CD14-positive monocyte (primary cell): Measurements from ENCODE around the gene ANTXR2. TPM values are rescaled to one million over a fixed set of nuclear protein-coding genes. Genes with fewer than 3 reads are reported as not detected.
A peak's percentile ranks its signal among the peaks of the same experiment; 100 is the strongest.

Experiments used
- DNase-seq, 3 donors: peaks; one replicate each; pipeline ENCODE4 v3.0.0-alpha.2; 2011 to 2022
- H2AFZ ChIP-seq: 2 replicates; pipeline ENCODE4 v1.6.0; 2012; ENCODE audit warnings: mild to moderate bottlenecking, low read depth, low read length, inconsistent platforms; ENCODE audit not compliant: insufficient read depth, poor library complexity, severe bottlenecking
- H3K27ac ChIP-seq, 2 donors: 1 replicate in 1 of 2; 2 replicates in 1 of 2; pipeline ENCODE4 v1.5.1; 2012 to 2013; ENCODE audit warnings: low read length in 2 of 2, control low read depth in 1 of 2, inconsistent platforms in 1 of 2, low read depth in 1 of 2, mild to moderate bottlenecking in 1 of 2
- H3K27me3 ChIP-seq, 2 donors: one replicate each; pipeline versions ENCODE4 v1.6.0 to v1.6.1; 2011 to 2013; ENCODE audit warnings: low read length in 2 of 2; ENCODE audit not compliant: control insufficient read depth in 2 of 2, insufficient read depth in 2 of 2
- H3K36me3 ChIP-seq, 2 donors: replicated peaks in 1 of 2; 1 replicate in 1 of 2; 2 replicates in 1 of 2; pipeline versions ENCODE4 v1.5.1 to v1.6.1; 2012 to 2013; ENCODE audit warnings: low read length in 2 of 2, control low read depth in 1 of 2, inconsistent platforms in 1 of 2, mild to moderate bottlenecking in 1 of 2; ENCODE audit not compliant: insufficient read depth in 2 of 2, control insufficient read depth in 1 of 2
- H3K4me1 ChIP-seq, 2 donors: 1 replicate in 1 of 2; 2 replicates in 1 of 2; pipeline versions ENCODE4 v1.5.1 to v1.6.1; 2012 to 2013; ENCODE audit warnings: low read length in 2 of 2, control low read depth in 1 of 2, inconsistent platforms in 1 of 2, mild to moderate bottlenecking in 1 of 2, moderate library complexity in 1 of 2; ENCODE audit not compliant: insufficient read depth in 2 of 2, control insufficient read depth in 1 of 2
- H3K4me2 ChIP-seq: replicated peaks from 2 replicates; pipeline ENCODE3; 2012; ENCODE audit warnings: low read length, moderate library complexity, mild to moderate bottlenecking; ENCODE audit not compliant: poor library complexity, severe bottlenecking; ENCODE audit errors: extremely low read depth
- H3K4me3 ChIP-seq, 3 experiments: fragments of 200-600 bp in 1 of 3; sonication (generic) in 1 of 3; replicated peaks in 1 of 3; 1 replicate in 2 of 3; 2 replicates in 1 of 3; pipeline ENCODE4 v1.5.1; 2011 to 2013; ENCODE audit warnings: low read length in 3 of 3, mild to moderate bottlenecking in 3 of 3, control low read depth in 2 of 3, low read depth in 2 of 3, inconsistent platforms in 1 of 3, moderate library complexity in 1 of 3
- H3K79me2 ChIP-seq: 2 replicates; pipeline ENCODE4 v1.6.0; 2012; ENCODE audit warnings: mild to moderate bottlenecking, control low read depth, inconsistent platforms, low read length, moderate library complexity; ENCODE audit not compliant: insufficient read depth
- H3K9ac ChIP-seq: 2 replicates; pipeline ENCODE4 v1.6.0; 2017; ENCODE audit warnings: low read length, mild to moderate bottlenecking; ENCODE audit not compliant: insufficient read depth, poor library complexity, severe bottlenecking
- H3K9me3 ChIP-seq, 2 donors: replicated peaks in 1 of 2; 1 replicate in 1 of 2; 2 replicates in 1 of 2; pipeline versions ENCODE4 v1.5.1 to v1.6.1; 2012 to 2013; ENCODE audit warnings: low read length in 2 of 2, control low read depth in 1 of 2; ENCODE audit not compliant: control insufficient read depth in 1 of 2, insufficient read depth in 1 of 2
- H4K20me1 ChIP-seq: 2 replicates; pipeline ENCODE4 v1.6.0; 2012; ENCODE audit warnings: mild to moderate bottlenecking, low read length, control low read depth, moderate library complexity; ENCODE audit not compliant: insufficient read depth
- H3K27ac Mint-ChIP-seq, 7 donors: one replicate each; pipeline ENCODE4 v1.8.0; 2020; ENCODE audit warnings: mild to moderate bottlenecking in 7 of 7, mixed read lengths in 7 of 7, moderate library complexity in 6 of 7, inconsistent platforms in 2 of 7
- H3K27me3 Mint-ChIP-seq, 3 donors: one replicate each; pipeline ENCODE4 v1.8.0; 2021 to 2022; ENCODE audit warnings: low read depth in 3 of 3, mild to moderate bottlenecking in 3 of 3, mixed read lengths in 3 of 3, moderate library complexity in 3 of 3, inconsistent platforms in 1 of 3
- H3K36me3 Mint-ChIP-seq, 2 donors: one replicate each; pipeline ENCODE4 v1.8.0; 2020; ENCODE audit warnings: mixed read lengths in 2 of 2, inconsistent platforms in 1 of 2, mild to moderate bottlenecking in 1 of 2
- H3K4me1 Mint-ChIP-seq: one replicate; pipeline ENCODE4 v1.8.0; 2020; ENCODE audit warnings: mild to moderate bottlenecking, mixed read lengths
- H3K4me3 Mint-ChIP-seq, 2 donors: one replicate each; pipeline ENCODE4 v1.8.0; 2020; ENCODE audit warnings: mild to moderate bottlenecking in 2 of 2, mixed read lengths in 2 of 2, moderate library complexity in 1 of 2
- H3K9me3 Mint-ChIP-seq, 7 donors: one replicate each; pipeline ENCODE4 v1.8.0; 2020 to 2022; ENCODE audit warnings: mixed read lengths in 7 of 7, mild to moderate bottlenecking in 6 of 7, moderate library complexity in 6 of 7, inconsistent platforms in 2 of 7
- CTCF ChIP-seq: fragments of 200-600 bp; IDR thresholded peaks from one replicate; pipeline ENCODE4 v1.8.0; 2022; ENCODE audit warnings: antibody characterized with exemption, mild to moderate bottlenecking
- WGBS: methylation state at CpG from one replicate; pipeline ENCODE4 v1.1.5; 2013; ENCODE audit warnings: missing lambda C conversion rate; ENCODE audit not compliant: insufficient coverage; 5-methylcytosine and 5-hydroxymethylcytosine counted together
- intact Hi-C, 2 donors: fragments of 100-400 bp; cut with micrococcal nuclease; formaldehyde crosslinking; loops; one replicate each; pipeline versions ENCODE4 v1.15.0 to v1.15.1; 2023
- polyA plus RNA-seq, 3 donors: library from polyadenylated mRNA; depleted of rRNA in 1 of 3; unstranded in 2 of 3; stranded (reverse) in 1 of 3; fragments of 300-500 nt in 2 of 3; fragments of >200 nt in 1 of 3; fragmentation: Illumina TruSeq in 2 of 3; gene quantifications; 1 replicate in 2 of 3; 2 replicates in 1 of 3; pipeline ENCODE4 v1.2.3, GENCODE V29; 2012 to 2021

Gene ANTXR2
- polyA plus RNA-seq, 3 donors: 15.4 to 69.6 (median 59.2) TPM

GRCh38 chr4:79987401-79987800 is 85.6 kb downstream of the ANTXR2 start:
- intact Hi-C loops: no loop called here
- peaks cover 65% of the 10 kb centered on the region for H3K79me2 ChIP-seq
- no peaks in the 10 kb centered on the region for H3K27me3 Mint-ChIP-seq
- peaks cover 20 to 41% of the 10 kb centered on the region in 2 donors for H3K36me3 ChIP-seq
- H2AFZ ChIP-seq: no peak overlapping the region
- H3K27ac ChIP-seq: peak overlapping the region in 1 of 2 donors; percentile 43
- peaks cover 22% of the 10 kb centered on the region for H3K4me1 Mint-ChIP-seq
- no peak overlapping the region for H3K4me3 Mint-ChIP-seq
- no peak for TF ChIP-seq CTCF
- peaks cover 40 to 65% of the 10 kb centered on the region in 2 donors for H3K36me3 Mint-ChIP-seq
- no peak for DNase-seq
- peaks cover 0 to 8% (median 3%) of the 10 kb centered on the region in 7 donors for H3K9me3 Mint-ChIP-seq
- peaks cover 0 to 8% of the 10 kb centered on the region in 2 donors for H3K4me1 ChIP-seq
- H3K9ac ChIP-seq: no peak overlapping the region
- H3K4me2 ChIP-seq: no peak overlapping the region
- H3K27me3 ChIP-seq: no peaks in the 10 kb centered on the region
- no peaks in the 10 kb centered on the region for H3K9me3 ChIP-seq
- H4K20me1 ChIP-seq: peaks cover 72% of the 10 kb centered on the region
- WGBS: no CpG with 5 or more reads among the region's 1 CpG
- no peak overlapping the region for H3K4me3 ChIP-seq
- H3K27ac Mint-ChIP-seq: peak overlapping the region in 1 of 7 donors; percentile 2

GRCh38 chr4:79983431-79983830 is 89.6 kb downstream of the ANTXR2 start:
- H3K27me3 ChIP-seq: no peaks in the 10 kb centered on the region
- H3K27me3 Mint-ChIP-seq: no peaks in the 10 kb centered on the region
- H2AFZ ChIP-seq: no peak overlapping the region
- H3K27ac Mint-ChIP-seq: no peak overlapping the region
- no peak overlapping the region for H3K27ac ChIP-seq
- H3K36me3 Mint-ChIP-seq: peaks cover 53 to 67% of the 10 kb centered on the region in 2 donors
- no peak overlapping the region for H3K4me3 Mint-ChIP-seq
- H3K4me3 ChIP-seq: no peak overlapping the region
- WGBS: 100% methylated on average over 2 of the region's 4 CpGs
- peaks cover 37 to 74% of the 10 kb centered on the region in 2 donors for H3K36me3 ChIP-seq
- peaks cover 0 to 8% of the 10 kb centered on the region in 2 donors for H3K4me1 ChIP-seq
- DNase-seq: no peak
- peaks cover 37% of the 10 kb centered on the region for H4K20me1 ChIP-seq
- peaks cover 0 to 6% (median 0%) of the 10 kb centered on the region in 7 donors for H3K9me3 Mint-ChIP-seq
- no peak overlapping the region for H3K9ac ChIP-seq
- peaks cover 27% of the 10 kb centered on the region for H3K79me2 ChIP-seq
- no peak overlapping the region for H3K4me2 ChIP-seq
- intact Hi-C loops: no loop called here
- peaks cover 16% of the 10 kb centered on the region for H3K4me1 Mint-ChIP-seq
- no peaks in the 10 kb centered on the region for H3K9me3 ChIP-seq
- no peak for TF ChIP-seq CTCF
